ENCODE results near the gene SWAP70.
"Not testable (repeated sequence)": the region's sequence is repeated elsewhere in the genome, so short reads cannot be mapped to it uniquely, and the experiment has no call there.

The SWAP70 gene

GRCh38 chr11:9663699-9664275 is at the start of gene SWAP70:
Gene SWAP70, plus strand, starts transcription at chr11:9664077. Its CDS starts 103 bp downstream, at chr11:9664180.
- peak; percentile 68 for DNase-seq (ENCODE audit: low spot score)

GRCh38 chr11:9615031-9615451 is 48.8 kb upstream of the SWAP70 start:
- no peak for DNase-seq (ENCODE audit: low spot score)

- no peak for DNase-seq (ENCODE audit: low spot score)
Measured at GRCh38 chr11:9616042-9616675, 47.7 kb upstream of the SWAP70 start.

GRCh38 chr11:9616858-9617257 is 47.0 kb upstream of the SWAP70 start:
- no peak for DNase-seq (ENCODE audit: low spot score)

- no peak for DNase-seq (ENCODE audit: low spot score)
Measured at GRCh38 chr11:9617940-9618339, 45.9 kb upstream of the SWAP70 start.

GRCh38 chr11:9619004-9619403 is 44.9 kb upstream of the SWAP70 start:
- DNase-seq (ENCODE audit: low spot score): no peak

GRCh38 chr11:9619971-9620370 is 43.9 kb upstream of the SWAP70 start:
- DNase-seq (ENCODE audit: low spot score): no peak

- not testable (repeated sequence) for DNase-seq (ENCODE audit: low spot score)
Measured at GRCh38 chr11:9622353-9622752, 41.5 kb upstream of the SWAP70 start.

- DNase-seq (ENCODE audit: low spot score): not testable (repeated sequence)
Measured at GRCh38 chr11:9623053-9623452, 40.8 kb upstream of the SWAP70 start.

GRCh38 chr11:9624448-9624847 is 39.4 kb upstream of the SWAP70 start:
- no peak for DNase-seq (ENCODE audit: low spot score)

GRCh38 chr11:9625162-9625561 is 38.7 kb upstream of the SWAP70 start:
- no peak for DNase-seq (ENCODE audit: low spot score)

- DNase-seq (ENCODE audit: low spot score): no peak
Measured at GRCh38 chr11:9625728-9626127, 38.1 kb upstream of the SWAP70 start.

- DNase-seq (ENCODE audit: low spot score): no peak
Measured at GRCh38 chr11:9626496-9627394, 37.1 kb upstream of the SWAP70 start.

GRCh38 chr11:9629064-9629463 is 34.8 kb upstream of the SWAP70 start:
- DNase-seq (ENCODE audit: low spot score): no peak

GRCh38 chr11:9633679-9634078 is 30.2 kb upstream of the SWAP70 start:
- DNase-seq (ENCODE audit: low spot score): no peak

- DNase-seq (ENCODE audit: low spot score): no peak
Measured at GRCh38 chr11:9636691-9637090, 27.2 kb upstream of the SWAP70 start.

- no peak for DNase-seq (ENCODE audit: low spot score)
Measured at GRCh38 chr11:9639099-9639498, 24.8 kb upstream of the SWAP70 start.

- DNase-seq (ENCODE audit: low spot score): no peak
Measured at GRCh38 chr11:9639985-9640384, 23.9 kb upstream of the SWAP70 start.

GRCh38 chr11:9642894-9643293 is 21.0 kb upstream of the SWAP70 start:
- DNase-seq (ENCODE audit: low spot score): no peak

GRCh38 chr11:9643751-9644150 is 20.1 kb upstream of the SWAP70 start:
- no peak for DNase-seq (ENCODE audit: low spot score)

GRCh38 chr11:9645881-9646280 is 18.0 kb upstream of the SWAP70 start:
- no peak for DNase-seq (ENCODE audit: low spot score)

GRCh38 chr11:9646324-9646723 is 17.6 kb upstream of the SWAP70 start:
- no peak for DNase-seq (ENCODE audit: low spot score)

GRCh38 chr11:9651481-9651880 is 12.4 kb upstream of the SWAP70 start:
- no peak for DNase-seq (ENCODE audit: low spot score)

Data from cerebellar cortex (tissue), 1 donor.